ENCODE measurements around the gene EPHB1.
"Not testable (repeated sequence)": the region's sequence is repeated elsewhere in the genome, so short reads cannot be mapped to it uniquely, and the experiment has no call there.

The EPHB1 gene

GRCh38 chr3:135017003-135017893 is 222.2 kb downstream of the EPHB1 start:
- no peak for DNase-seq

DNA sequence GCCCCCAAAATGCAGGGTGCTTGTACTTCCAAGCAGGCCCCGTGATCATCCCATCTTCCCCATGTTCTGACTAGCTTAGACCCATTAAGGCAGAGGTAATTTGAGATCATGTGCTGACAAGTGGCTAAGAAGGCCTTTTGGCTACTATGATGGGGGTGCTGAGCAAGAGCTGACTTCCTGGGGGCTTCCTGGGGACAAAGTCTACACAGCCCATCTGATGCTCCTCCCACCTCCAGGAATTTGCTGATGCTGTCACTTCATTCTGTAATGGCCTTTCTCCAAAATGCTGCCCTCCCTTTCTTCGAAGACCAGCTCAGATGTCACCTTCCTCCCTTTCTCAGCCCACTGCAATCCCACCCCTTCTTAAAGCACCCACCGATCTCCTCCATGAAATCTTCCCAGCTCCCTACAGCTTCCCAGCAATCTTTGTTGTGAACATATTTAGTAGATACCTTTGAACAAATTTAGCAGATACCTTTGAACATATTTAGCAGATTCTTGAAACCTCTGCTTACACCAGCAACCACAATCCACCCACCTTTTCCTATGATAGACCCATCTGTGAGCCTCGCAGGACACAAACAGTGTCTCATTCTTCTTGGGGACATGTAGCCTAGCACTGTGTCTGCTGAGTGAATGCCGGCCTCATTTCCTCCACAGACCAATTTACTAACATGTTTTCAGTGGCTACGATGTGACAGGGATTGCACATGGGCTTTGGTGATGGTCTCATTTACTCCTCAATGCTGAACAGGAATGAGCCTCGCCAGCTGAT is 223.3 kb downstream of the EPHB1 start:
- DNase-seq: no peak

DNA sequence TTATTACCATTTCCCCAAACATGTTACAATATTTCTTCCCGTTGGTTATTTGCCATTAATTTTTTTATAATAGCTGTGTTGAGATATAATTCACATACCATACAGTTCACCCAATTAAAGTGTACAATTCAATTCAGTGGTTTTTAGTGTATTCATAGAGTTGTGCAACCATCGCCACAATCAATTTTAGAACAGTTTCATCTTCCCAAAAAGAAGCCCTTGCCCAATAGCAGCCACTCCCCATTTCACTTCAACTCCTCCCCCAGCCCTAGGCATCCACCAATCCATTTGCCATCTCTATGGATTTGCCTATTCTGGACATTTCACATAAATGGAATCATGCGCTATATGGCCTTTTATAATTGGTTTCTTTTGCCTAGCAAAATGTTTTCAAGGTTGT is 225.1 kb downstream of the EPHB1 start:
- no peak for DNase-seq

GRCh38 chr3:135023996-135024658 is 229.1 kb downstream of the EPHB1 start:
- DNase-seq: no peak

GRCh38 chr3:135030768-135031615 is 235.9 kb downstream of the EPHB1 start:
- not testable (repeated sequence) for DNase-seq

DNA sequence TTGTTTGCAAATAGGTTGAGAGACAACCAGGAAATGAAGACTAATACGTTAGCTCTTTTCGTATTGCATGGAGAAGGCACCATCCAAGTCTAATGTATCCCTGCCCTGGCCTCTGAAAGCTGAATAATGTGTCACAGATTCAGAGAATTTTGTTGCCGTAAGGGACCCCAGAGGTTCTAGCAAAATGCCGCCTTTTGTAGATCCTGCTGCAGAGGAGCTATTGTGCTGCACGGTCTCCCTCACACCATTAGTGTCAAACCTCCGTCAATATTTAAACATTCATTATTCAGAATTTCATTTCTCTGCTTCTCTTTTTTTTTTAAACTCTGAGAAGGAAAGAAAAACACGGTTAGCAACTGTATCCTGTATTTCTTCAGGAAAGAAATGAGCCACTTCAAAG is 238.7 kb downstream of the EPHB1 start:
- no peak for DNase-seq

DNA sequence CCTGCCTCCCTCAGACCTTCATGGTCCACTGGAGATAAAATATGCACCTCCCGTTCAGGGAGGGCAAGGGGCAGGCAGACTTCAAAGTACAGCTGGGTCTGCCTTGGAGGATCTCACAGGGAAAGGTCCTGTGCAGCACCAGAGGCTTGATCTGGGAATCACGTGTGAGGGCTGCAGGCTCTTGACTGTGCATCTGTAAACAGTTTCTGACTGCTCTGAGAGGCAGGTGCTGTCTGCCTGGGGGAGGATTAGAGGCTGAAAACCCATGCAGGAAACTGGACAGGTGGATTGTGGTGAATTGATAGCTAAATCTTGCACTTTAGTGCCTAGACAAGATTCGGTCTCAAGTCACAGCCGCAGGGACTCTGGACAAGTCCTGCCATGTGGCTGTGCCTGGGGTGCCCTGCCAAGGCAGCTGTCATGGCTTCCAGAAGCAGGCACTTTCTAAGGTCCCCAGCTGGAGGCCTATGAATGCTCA is 239.3 kb downstream of the EPHB1 start:
- no peak for DNase-seq

DNA sequence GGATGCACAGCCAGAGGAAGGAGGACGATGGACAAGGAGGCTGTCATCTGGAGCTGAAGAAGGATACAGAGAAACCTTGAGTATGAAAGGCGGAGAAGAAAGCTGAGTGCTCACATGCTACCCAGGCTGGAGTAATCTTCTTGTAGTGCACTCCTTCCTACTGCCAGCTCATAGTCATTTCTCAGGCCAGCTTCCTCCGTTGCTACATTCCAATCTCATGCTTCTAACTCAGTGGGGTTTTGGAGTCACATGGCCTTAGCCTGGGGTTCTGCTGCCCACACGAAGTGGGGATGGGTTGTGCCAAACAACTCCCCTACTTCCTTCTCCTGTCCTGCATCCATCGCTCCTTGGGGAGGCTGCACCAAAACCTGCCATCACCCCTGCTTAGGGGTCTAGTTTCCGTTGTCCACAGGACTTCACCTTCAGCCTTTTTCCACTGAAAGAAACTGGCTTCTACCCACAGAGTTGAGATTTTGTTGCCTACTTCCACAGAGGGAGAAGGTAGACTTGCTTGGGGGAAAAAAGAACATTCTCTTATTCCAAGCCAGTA is 239.9 kb downstream of the EPHB1 start:
- DNase-seq: no peak

- no peak for DNase-seq
Observed at GRCh38 chr3:135038186-135038585, 243.1 kb downstream of the EPHB1 start.

DNA sequence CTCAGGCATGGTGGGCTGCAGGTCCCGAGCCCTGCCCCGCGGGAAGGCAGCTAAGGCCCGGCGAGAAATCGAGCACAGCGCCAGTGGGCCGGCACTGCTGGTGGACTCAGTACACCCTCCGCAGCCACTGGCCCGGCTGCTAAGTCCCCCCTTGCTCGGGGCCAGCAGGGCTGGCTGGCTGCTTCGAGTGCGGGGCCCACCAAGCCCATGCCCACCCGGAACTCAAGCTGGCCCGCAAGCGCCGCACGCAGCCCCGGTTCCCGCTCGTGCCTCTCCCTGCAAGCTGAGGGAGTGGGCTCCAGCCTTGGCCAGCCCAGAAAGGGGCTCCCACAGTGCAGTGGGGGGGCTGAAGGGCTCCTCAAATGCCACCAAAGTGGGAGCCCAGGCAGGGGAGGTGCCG is 244.5 kb downstream of the EPHB1 start:
- DNase-seq: not testable (repeated sequence)

DNA sequence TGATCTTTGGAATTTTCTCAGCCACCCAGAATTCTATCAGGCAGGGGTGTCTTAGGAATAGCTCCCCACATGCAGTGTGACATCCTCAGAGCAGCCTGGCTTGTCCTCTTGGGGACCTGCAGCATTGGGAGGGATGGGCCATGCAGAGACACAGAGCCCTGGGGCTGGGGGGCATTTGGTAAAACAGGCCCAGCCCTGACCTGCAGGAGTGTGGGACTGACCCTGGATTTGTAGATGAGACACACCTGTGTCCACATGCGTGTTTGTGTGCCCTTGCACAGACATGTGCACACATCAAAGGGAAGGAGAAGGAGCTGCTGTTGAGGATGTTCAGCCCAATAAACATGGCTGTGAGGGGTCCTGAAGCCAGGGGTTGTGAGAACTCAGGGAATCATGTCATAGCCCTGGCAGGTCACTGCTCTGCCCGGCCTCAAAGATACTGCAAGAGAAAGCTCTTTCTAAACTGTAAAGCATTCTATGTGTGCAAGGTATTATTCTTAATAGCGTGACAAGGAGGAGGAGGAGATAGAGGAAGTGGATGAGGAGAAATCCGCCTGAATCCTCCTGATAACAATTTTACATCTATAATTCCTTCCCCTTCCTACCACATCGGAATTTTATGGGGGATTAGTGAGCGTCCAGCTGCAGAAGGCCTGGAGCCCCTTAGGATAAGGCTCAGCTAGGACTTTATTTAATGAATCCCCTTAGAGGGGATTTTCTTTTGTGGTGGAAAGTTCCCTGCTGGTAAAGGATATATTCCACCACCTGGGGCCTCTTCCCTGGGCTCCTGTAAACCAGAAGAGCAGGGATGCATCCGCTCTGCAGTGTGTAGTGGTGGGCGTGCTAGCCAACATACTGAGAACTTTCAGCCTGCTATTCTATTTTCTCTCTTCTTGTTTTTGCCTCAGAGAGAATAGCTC is 245.5 kb downstream of the EPHB1 start:
- DNase-seq: no peak

DNA sequence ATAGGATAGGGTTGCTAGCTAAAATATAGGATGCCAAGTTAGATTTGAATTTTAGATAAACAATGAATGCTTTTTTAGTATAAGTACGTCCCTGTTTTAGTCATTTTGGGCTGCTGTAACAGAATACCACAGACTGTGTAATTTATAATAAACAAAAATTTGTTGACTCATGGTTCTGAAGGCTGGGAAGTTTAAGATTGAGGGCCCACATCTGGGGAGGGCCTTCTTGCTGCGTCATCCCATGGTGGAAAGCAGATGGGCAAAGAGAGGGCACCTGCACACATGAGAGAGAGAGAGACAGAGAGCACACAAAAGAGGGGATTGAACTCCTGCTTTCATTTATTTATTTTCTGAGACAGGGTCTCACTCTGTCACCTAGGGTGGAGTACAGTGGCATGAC is 246.5 kb downstream of the EPHB1 start:
- DNase-seq: no peak

- no peak for DNase-seq
Observed at GRCh38 chr3:135047061-135047460, 252.0 kb downstream of the EPHB1 start.

DNA sequence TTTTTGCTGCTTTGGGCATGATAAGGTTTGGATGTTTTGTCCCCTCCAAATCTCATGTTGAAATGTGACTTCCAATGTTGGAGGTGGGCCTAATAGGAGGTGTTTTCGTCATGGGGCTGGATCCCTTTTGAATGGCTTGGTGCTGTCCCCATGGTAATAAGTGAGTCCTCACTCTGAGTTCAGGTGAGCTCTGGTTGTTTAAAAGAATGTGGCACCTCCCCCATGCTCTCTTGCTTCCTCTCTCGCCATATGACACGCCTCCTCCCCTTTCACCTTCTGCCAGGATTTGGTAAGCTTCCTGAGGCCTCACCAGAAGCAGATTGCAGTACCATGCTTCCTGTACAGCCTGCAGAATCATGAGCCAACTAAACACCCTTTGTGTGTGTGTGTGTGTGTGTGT is 255.5 kb downstream of the EPHB1 start:
- DNase-seq: no peak

- DNase-seq: no peak
Observed at GRCh38 chr3:135051409-135051973, 256.4 kb downstream of the EPHB1 start.

DNA sequence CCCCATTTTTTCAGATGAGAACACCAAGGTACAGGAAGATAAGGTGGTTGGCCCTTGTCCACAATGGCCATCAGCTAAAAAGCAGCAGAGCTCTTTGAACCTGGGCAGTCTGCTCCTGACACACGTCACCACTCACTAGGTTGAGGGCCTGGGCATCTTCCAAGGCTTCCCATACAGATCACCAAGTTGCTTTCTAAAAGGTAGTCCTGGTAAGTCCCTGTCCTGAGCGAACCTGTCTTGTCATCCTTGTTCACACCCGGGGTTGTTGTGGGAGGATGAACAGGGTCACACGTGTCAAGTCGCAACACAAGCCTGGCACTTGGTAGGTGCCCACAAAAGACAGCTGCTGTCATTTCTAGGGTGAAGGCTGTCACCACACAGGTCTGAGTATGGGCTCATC is 260.4 kb downstream of the EPHB1 start:
- DNase-seq: no peak

DNA sequence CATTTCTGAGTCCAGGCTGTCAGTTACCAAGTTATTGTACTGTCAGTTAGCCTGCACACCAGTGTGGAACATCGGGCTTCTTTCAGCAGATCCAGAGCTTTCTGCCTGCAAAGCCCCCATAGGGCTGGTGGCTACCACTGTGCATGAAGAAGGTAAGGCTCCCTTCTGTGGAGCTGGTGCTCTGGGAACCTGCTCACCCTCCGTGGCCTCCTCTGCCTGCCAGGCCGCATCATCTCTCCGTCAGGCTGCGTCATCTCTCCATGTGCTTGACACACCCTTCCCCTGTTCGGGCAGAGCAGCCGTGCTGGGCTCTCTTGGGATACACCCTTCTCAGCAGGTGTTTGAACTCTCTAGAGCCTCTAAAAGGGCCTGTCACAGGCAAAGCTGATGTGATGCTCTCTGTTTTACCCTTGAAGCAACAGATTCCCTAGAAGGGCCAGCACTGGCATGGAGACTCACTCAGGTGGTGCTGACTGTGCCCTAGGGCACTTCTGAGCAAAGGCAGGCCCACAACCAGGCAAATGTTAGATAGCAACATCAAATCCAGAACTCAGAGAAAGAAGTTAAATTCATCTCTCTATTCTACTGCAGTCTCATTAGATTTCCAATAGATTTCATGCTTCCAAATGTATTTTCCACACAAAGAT is 261.1 kb downstream of the EPHB1 start:
- no peak for DNase-seq

GRCh38 chr3:135056733-135057310 is 261.8 kb downstream of the EPHB1 start:
- DNase-seq: no peak

GRCh38 chr3:135057996-135058395 is 262.9 kb downstream of the EPHB1 start:
- DNase-seq: no peak

- no peak for DNase-seq
Observed at GRCh38 chr3:135059580-135059979, 264.5 kb downstream of the EPHB1 start.

Measured in activated effector memory CD4-positive, alpha-beta T cell treated with anti-CD3 and anti-CD28 coated beads, Interleukin-2, amount 50 U/mL, for 16 hours (primary cell).